GM10266 (cell line): ENCODE results near the gene MKNK1.

Experiments
- DNase-seq: peaks from one replicate; pipeline ENCODE4 v3.0.0; 2012; ENCODE audit errors: extremely low spot score
- TF ChIP-seq, protein P1 (sequence below): IDR thresholded peaks from 2 replicates; pipeline ENCODE4 v1.5.1; 2012; ENCODE audit warnings: mild to moderate bottlenecking, low read depth; ENCODE audit not compliant: control insufficient read depth, insufficient read depth; ENCODE audit errors: missing control alignments

The MKNK1 gene

DNA sequence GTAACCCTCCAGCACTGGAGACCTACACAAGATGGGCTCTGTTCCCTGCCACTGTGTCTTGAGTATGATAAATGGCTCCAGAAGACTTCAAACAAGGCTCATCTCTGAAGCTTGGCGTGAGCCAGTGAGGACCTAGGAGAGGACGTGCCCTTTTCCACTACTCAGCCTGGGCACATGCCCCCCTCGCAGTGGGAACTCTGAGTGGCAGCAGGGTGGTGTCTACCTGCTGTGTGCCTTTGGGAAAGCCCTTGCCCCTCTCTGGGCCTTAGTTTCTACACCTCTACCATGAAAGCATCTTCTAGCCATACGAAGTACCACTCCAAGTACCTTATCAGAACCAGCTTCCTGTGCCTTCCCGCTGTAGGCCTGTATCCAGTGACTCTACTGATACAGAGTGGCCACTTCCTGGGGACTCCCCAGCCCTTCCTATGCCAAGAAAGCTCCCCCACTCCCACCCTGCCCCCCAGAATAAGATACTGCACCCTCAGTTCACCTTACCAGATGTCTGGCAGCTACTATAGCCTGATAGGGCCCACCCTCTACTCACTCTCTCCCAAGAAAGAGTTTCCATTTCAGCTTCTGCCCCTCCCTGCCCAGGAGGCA, 15.7 kb upstream of the MKNK1 start:
- DNase-seq = no peak
- TF ChIP-seq, protein P1, sequence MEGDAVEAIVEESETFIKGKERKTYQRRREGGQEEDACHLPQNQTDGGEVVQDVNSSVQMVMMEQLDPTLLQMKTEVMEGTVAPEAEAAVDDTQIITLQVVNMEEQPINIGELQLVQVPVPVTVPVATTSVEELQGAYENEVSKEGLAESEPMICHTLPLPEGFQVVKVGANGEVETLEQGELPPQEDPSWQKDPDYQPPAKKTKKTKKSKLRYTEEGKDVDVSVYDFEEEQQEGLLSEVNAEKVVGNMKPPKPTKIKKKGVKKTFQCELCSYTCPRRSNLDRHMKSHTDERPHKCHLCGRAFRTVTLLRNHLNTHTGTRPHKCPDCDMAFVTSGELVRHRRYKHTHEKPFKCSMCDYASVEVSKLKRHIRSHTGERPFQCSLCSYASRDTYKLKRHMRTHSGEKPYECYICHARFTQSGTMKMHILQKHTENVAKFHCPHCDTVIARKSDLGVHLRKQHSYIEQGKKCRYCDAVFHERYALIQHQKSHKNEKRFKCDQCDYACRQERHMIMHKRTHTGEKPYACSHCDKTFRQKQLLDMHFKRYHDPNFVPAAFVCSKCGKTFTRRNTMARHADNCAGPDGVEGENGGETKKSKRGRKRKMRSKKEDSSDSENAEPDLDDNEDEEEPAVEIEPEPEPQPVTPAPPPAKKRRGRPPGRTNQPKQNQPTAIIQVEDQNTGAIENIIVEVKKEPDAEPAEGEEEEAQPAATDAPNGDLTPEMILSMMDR = no peak

DNA sequence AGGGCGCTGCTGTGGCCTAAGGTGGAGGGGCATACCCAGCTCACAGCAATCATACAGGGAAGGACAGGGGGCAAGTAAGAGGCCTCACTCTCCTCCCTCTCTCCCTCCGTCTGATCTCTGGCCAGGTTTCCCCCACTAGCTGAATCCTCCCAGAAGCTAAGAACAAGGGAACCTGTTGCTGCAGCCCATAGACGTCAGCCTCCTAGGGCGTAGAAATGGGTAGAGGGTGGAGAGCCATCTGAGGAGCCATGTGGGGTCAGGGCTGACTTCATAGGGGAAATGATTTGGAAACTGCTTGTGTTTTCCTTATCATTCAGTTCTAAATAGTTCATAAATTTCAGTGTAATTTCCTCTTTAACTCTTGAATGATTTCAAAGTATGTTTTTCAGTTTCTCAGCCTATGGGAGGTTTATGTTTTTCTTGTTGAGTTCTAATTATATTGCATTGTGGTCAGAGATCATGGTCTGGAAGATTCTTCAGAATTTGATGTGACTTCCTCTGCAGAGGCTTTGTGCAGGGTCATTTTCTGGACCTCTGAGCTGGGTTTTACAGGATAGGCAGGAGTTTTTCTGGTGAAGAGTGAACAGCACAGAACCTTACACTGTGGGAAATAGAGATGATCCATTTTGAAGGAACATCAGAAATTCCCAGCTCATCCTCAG, 14.8 kb upstream of the MKNK1 start:
- DNase-seq = no peak
- TF ChIP-seq, protein P1 = no peak

DNA sequence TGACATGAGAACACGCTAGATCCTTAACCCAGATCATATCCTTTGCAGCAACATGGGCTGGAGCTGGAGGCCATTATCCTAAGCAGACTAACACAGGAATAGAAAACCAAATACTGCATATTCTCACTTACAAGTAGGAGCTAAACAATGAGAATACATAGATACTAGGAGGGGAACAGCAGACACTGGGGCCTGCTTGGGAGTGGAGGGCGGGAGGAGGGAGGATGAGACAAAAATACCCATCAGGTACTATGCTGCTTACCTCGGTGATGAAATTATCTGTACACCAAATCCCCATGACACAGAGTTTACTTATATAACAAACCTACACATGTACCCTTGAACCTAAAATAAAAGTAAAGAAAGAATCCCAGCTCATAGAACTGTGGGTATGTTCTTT, 13.8 kb upstream of the MKNK1 start:
- TF ChIP-seq, protein P1 = no peak
- no peak for DNase-seq

DNA sequence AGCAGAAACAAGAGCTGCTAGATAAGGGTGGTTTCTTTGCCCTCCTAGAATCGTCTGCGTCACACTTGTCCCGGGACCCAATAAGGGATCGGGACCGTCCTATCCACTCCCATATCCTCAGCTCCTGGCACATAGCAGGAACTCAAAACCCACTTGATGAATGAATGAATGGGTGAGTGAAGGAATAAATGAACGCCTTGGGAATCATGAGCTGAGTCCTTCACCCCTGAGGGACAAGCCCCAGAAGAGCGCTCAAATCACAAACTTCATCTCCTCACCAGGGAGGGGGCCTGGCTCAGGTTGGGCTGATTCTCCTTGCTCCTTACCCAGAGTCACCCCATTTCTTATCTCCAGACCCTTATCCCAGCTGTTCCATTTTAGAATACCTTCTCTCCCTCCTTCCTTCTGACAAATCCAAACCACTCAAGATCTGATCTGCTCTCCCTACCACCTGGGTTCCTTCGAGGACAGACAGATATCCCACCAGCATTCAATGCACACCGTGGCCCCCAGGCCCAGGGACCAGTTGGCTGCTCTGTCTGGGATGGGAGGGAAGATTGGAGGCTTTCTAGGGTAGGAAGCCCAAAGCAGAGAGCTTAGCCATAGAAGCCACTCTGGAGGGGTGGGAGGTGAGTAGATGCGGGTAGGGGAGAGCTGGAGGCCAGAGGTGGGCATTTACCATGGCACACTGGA, 13.2 kb upstream of the MKNK1 start:
- DNase-seq = no peak

GRCh38 chr1:46616277-46617107, 12.4 kb upstream of the MKNK1 start, which contains the start of gene MOB3C:
Gene MOB3C, minus strand, starts transcription at chr1:46616811. Its CDS starts 3,490 bp downstream, at chr1:46613321.
- peak; percentile 85 for DNase-seq
- TF ChIP-seq, protein P1 = no peak

More for the DNA sequence above, 13.2 kb upstream of the MKNK1 start:
- TF ChIP-seq, protein P1 = no peak

- peak; percentile 44 for DNase-seq
These were observed 11.7 kb upstream of the MKNK1 start for GRCh38 chr1:46615735-46616134.

More at GRCh38 chr1:46615735-46616134, 11.7 kb upstream of the MKNK1 start:
- TF ChIP-seq, protein P1 = no peak
